ENCODE data around the gene PERCC1.

- TF ChIP-seq, protein P1, sequence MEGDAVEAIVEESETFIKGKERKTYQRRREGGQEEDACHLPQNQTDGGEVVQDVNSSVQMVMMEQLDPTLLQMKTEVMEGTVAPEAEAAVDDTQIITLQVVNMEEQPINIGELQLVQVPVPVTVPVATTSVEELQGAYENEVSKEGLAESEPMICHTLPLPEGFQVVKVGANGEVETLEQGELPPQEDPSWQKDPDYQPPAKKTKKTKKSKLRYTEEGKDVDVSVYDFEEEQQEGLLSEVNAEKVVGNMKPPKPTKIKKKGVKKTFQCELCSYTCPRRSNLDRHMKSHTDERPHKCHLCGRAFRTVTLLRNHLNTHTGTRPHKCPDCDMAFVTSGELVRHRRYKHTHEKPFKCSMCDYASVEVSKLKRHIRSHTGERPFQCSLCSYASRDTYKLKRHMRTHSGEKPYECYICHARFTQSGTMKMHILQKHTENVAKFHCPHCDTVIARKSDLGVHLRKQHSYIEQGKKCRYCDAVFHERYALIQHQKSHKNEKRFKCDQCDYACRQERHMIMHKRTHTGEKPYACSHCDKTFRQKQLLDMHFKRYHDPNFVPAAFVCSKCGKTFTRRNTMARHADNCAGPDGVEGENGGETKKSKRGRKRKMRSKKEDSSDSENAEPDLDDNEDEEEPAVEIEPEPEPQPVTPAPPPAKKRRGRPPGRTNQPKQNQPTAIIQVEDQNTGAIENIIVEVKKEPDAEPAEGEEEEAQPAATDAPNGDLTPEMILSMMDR (conservative IDR thresholded peaks at IDR 0.05; ENCODE audit: low read length): no peak
- TF ChIP-seq EZH2phosphoT487 (IDR thresholded peaks at IDR 0.05; ENCODE audit: borderline replicate concordance, low read depth, low read length): no peak
Measured at GRCh38 chr16:1455190-1456171, 24.6 kb downstream of the PERCC1 start.

Data from OCI-LY7 (cell line).